ENCODE data around the gene NRG4.

DNA sequence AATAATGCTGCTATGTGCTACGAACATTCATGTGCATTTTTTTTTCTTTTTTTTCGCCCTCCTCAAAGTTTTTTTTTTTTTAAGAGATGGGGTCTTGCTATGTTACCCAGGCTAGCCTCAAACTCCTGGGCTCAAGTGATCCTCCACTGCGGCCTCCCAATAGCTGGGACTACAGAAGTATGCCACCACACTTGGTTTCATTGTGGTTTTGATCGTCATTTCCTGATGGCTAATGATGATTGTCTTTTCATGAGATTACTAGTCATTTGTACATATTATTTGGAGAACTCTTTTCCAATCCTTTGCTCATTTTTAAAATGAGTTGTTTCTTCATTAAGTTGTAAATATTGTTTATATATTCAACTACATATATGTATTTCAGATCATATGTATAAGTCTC, 59.7 kb downstream of the NRG4 start:
- TF ChIP-seq EZH2 (IDR thresholded peaks at IDR 0.05; ENCODE audit: low read depth, low read length, severe bottlenecking): no peak
- no peak for TF ChIP-seq POLR2A (IDR thresholded peaks at IDR 0.05; ENCODE audit: control extremely low read depth in 1 of 2, low read depth in 2 of 2, low read length in 2 of 2)
- TF ChIP-seq BACH1 (IDR thresholded peaks at IDR 0.05; ENCODE audit: low read length): no peak
- TF ChIP-seq, protein P1, sequence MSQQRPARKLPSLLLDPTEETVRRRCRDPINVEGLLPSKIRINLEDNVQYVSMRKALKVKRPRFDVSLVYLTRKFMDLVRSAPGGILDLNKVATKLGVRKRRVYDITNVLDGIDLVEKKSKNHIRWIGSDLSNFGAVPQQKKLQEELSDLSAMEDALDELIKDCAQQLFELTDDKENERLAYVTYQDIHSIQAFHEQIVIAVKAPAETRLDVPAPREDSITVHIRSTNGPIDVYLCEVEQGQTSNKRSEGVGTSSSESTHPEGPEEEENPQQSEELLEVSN (IDR thresholded peaks at IDR 0.05): no peak
- TF ChIP-seq JUN (IDR thresholded peaks at IDR 0.05; ENCODE audit: low read depth, low read length): no peak
- no peak for TF ChIP-seq GABPA (IDR thresholded peaks at IDR 0.05; ENCODE audit: borderline replicate concordance, insufficient read depth, low read length)
